ENCODE results near the gene RHOT2.

RHOT2 gene

GRCh38 chr16:630815-631405 lies 37.0 kb upstream of the RHOT2 start, which contains the start of gene WFIKKN1:
Gene WFIKKN1 (plus strand): TSS chr16:630985. CDS start chr16:631254, 269 bp downstream.
- no peak for DNase-seq (ENCODE audit: extremely low spot score)
- POLR2A ChIA-PET = no interaction called here
- CTCF ChIA-PET = no interaction called here

GRCh38 chr16:631808-632358 lies 36.0 kb upstream of the RHOT2 start:
- no peak for DNase-seq (ENCODE audit: extremely low spot score)
- ChIA-PET CTCF (no interaction called here), POLR2A (no interaction called here)
- TF ChIP-seq HDGF (IDR thresholded peaks at IDR 0.05; ENCODE audit: borderline replicate concordance) (no peak), L3MBTL2 (conservative IDR thresholded peaks at IDR 0.05) (no peak), FOXM1 (IDR thresholded peaks at IDR 0.05; ENCODE audit: borderline replicate concordance) (no peak), NFRKB (IDR thresholded peaks at IDR 0.05) (no peak), ZNF384 (IDR thresholded peaks at IDR 0.05) (no peak), CTBP1 (IDR thresholded peaks at IDR 0.05; ENCODE audit: borderline replicate concordance) (no peak), ARNT (IDR thresholded peaks at IDR 0.05) (no peak)

More at GRCh38 chr16:630815-631405, 37.0 kb upstream of the RHOT2 start, which contains the start of gene WFIKKN1:
- TF ChIP-seq SUZ12 (IDR thresholded peaks at IDR 0.05) = no peak
- TF ChIP-seq CTBP1 (IDR thresholded peaks at IDR 0.05; ENCODE audit: borderline replicate concordance) = no peak
- TF ChIP-seq NFRKB (IDR thresholded peaks at IDR 0.05) = no peak
- no peak for TF ChIP-seq ELF4 (IDR thresholded peaks at IDR 0.05)
- no peak for TF ChIP-seq L3MBTL2 (conservative IDR thresholded peaks at IDR 0.05)
- no peak for TF ChIP-seq FOXA1 (IDR thresholded peaks at IDR 0.05)
- no peak for TF ChIP-seq BHLHE40 (IDR thresholded peaks at IDR 0.05; ENCODE audit: borderline replicate concordance)
- no peak for TF ChIP-seq FOXM1 (IDR thresholded peaks at IDR 0.05; ENCODE audit: borderline replicate concordance)
- TF ChIP-seq ZNF384 (IDR thresholded peaks at IDR 0.05) = no peak
- no peak for TF ChIP-seq SP1 (IDR thresholded peaks at IDR 0.05)
- no peak for TF ChIP-seq PKNOX1 (IDR thresholded peaks at IDR 0.05)
- TF ChIP-seq TARDBP (IDR thresholded peaks at IDR 0.05) = no peak
- TF ChIP-seq ARNT (IDR thresholded peaks at IDR 0.05) = no peak
- TF ChIP-seq LEF1 (IDR thresholded peaks at IDR 0.05; ENCODE audit: borderline replicate concordance) = no peak

GRCh38 chr16:632486-633335 lies 35.2 kb upstream of the RHOT2 start:
- no peak for DNase-seq (ENCODE audit: extremely low spot score)
- no peak for TF ChIP-seq BHLHE40 (IDR thresholded peaks at IDR 0.05; ENCODE audit: borderline replicate concordance)
- TF ChIP-seq FOXM1 (IDR thresholded peaks at IDR 0.05; ENCODE audit: borderline replicate concordance) = no peak
- no peak for TF ChIP-seq NFRKB (IDR thresholded peaks at IDR 0.05)
- no peak for TF ChIP-seq PKNOX1 (IDR thresholded peaks at IDR 0.05)
- TF ChIP-seq FOXA1 (IDR thresholded peaks at IDR 0.05) = no peak
- CTCF ChIA-PET = no interaction called here
- POLR2A ChIA-PET = no interaction called here

- POLR2A ChIA-PET = no interaction called here
- CTCF ChIA-PET = no interaction called here
- TF ChIP-seq SUZ12 (IDR thresholded peaks at IDR 0.05) (no peak), BHLHE40 (IDR thresholded peaks at IDR 0.05; ENCODE audit: borderline replicate concordance) (no peak), TARDBP (IDR thresholded peaks at IDR 0.05) (no peak), CTBP1 (IDR thresholded peaks at IDR 0.05; ENCODE audit: borderline replicate concordance) (no peak), L3MBTL2 (conservative IDR thresholded peaks at IDR 0.05) (no peak), NFRKB (IDR thresholded peaks at IDR 0.05) (no peak), FOXA1 (IDR thresholded peaks at IDR 0.05) (no peak), ZNF384 (IDR thresholded peaks at IDR 0.05) (no peak), PKNOX1 (IDR thresholded peaks at IDR 0.05) (no peak), SP1 (IDR thresholded peaks at IDR 0.05) (no peak), FOXK2 (IDR thresholded peaks at IDR 0.05) (no peak), ELF4 (IDR thresholded peaks at IDR 0.05) (no peak), FOXM1 (IDR thresholded peaks at IDR 0.05; ENCODE audit: borderline replicate concordance) (no peak), LEF1 (IDR thresholded peaks at IDR 0.05; ENCODE audit: borderline replicate concordance) (no peak), HDGF (IDR thresholded peaks at IDR 0.05; ENCODE audit: borderline replicate concordance) (no peak)
- DNase-seq (ENCODE audit: extremely low spot score) = no peak
Observed at GRCh38 chr16:633336-634050, 34.4 kb upstream of the RHOT2 start.

- DNase-seq (ENCODE audit: extremely low spot score) = no peak
- CTCF ChIA-PET = no interaction called here
- TF ChIP-seq SP1 (IDR thresholded peaks at IDR 0.05) = no peak
- no peak for TF ChIP-seq SUZ12 (IDR thresholded peaks at IDR 0.05)
- TF ChIP-seq NFRKB (IDR thresholded peaks at IDR 0.05) = no peak
- no peak for TF ChIP-seq PKNOX1 (IDR thresholded peaks at IDR 0.05)
- no peak for TF ChIP-seq ZNF384 (IDR thresholded peaks at IDR 0.05)
- no peak for TF ChIP-seq ELF4 (IDR thresholded peaks at IDR 0.05)
- TF ChIP-seq CTBP1 (IDR thresholded peaks at IDR 0.05; ENCODE audit: borderline replicate concordance) = no peak
- no peak for TF ChIP-seq ARNT (IDR thresholded peaks at IDR 0.05)
- TF ChIP-seq BHLHE40 (IDR thresholded peaks at IDR 0.05; ENCODE audit: borderline replicate concordance) = no peak
- TF ChIP-seq HDGF (IDR thresholded peaks at IDR 0.05; ENCODE audit: borderline replicate concordance) = no peak
- no peak for TF ChIP-seq FOXM1 (IDR thresholded peaks at IDR 0.05; ENCODE audit: borderline replicate concordance)
- no peak for TF ChIP-seq TARDBP (IDR thresholded peaks at IDR 0.05)
- no peak for TF ChIP-seq FOXA1 (IDR thresholded peaks at IDR 0.05)
- POLR2A ChIA-PET = no interaction called here
Observed at GRCh38 chr16:634051-634670, 33.8 kb upstream of the RHOT2 start.

Data from HEK293T (cell line).